Glomerular visceral epithelial cell (primary cell): Measurements from ENCODE around the gene SERTAD4.
A peak's percentile ranks its signal among the peaks of the same experiment; 100 is the strongest.

Experiments
- DNase-seq: peaks from one replicate; pipeline ENCODE4 v3.0.0-alpha.2; 2016; ENCODE audit errors: extremely low spot score

The SERTAD4 gene

GRCh38 chr1:210260096-210260495 lies 27.5 kb downstream of the SERTAD4 start:
- DNase-seq = no peak

GRCh38 chr1:210262167-210262896 lies 29.7 kb downstream of the SERTAD4 start:
- DNase-seq = peak; percentile 42

- DNase-seq = no peak
Measured at GRCh38 chr1:210262897-210263272, 30.3 kb downstream of the SERTAD4 start.

GRCh38 chr1:210263963-210264362 lies 31.4 kb downstream of the SERTAD4 start:
- peak; percentile 23 for DNase-seq

- peak; percentile 35 for DNase-seq
Measured at GRCh38 chr1:210264496-210265380, 32.1 kb downstream of the SERTAD4 start.

- DNase-seq = peak; percentile 75
Measured at GRCh38 chr1:210265392-210265955, 32.9 kb downstream of the SERTAD4 start.

GRCh38 chr1:210269981-210270380 lies 37.4 kb downstream of the SERTAD4 start:
- DNase-seq = no peak

GRCh38 chr1:210272666-210273065 lies 40.1 kb downstream of the SERTAD4 start:
- DNase-seq = no peak

- no peak for DNase-seq
Measured at GRCh38 chr1:210280221-210280620, 47.6 kb downstream of the SERTAD4 start.

GRCh38 chr1:210288116-210288515 lies 55.5 kb downstream of the SERTAD4 start:
- DNase-seq = peak; percentile 56

- DNase-seq = no peak
Measured at GRCh38 chr1:210289248-210289647, 56.7 kb downstream of the SERTAD4 start.

- DNase-seq = no peak
Measured at GRCh38 chr1:210291081-210291764, 58.6 kb downstream of the SERTAD4 start.

GRCh38 chr1:210291786-210292230 lies 59.2 kb downstream of the SERTAD4 start:
- DNase-seq = peak; percentile 50

GRCh38 chr1:210292231-210292871 lies 59.8 kb downstream of the SERTAD4 start:
- peak; percentile 39 for DNase-seq

- DNase-seq = no peak
Measured at GRCh38 chr1:210293171-210293607, 60.6 kb downstream of the SERTAD4 start.

- no peak for DNase-seq
Measured at GRCh38 chr1:210294999-210295745, 62.6 kb downstream of the SERTAD4 start.
